ENCODE data around the gene USO1.
"Not testable (repeated sequence)": the region's sequence is repeated elsewhere in the genome, so short reads cannot be mapped to it uniquely, and the experiment has no call there.

GRCh38 chr4:75848171-75848760 lies 123.9 kb downstream of the USO1 start:
- TF ChIP-seq CTCF (IDR thresholded peaks at IDR 0.05) = peak; percentile 22 to 62 (median 38)
- TF ChIP-seq POLR2A (IDR thresholded peaks at IDR 0.05) = not testable (repeated sequence)
